Neural progenitor cell (in vitro differentiated cells): ENCODE results near the gene SREBF2. TPM values are rescaled to one million over a fixed set of nuclear protein-coding genes. Genes with fewer than 3 reads are reported as not detected.

Experiments
- DNase-seq: peaks from one replicate; pipeline ENCODE4 v3.0.0-alpha.2; 2016; ENCODE audit warnings: low spot score
- H2AFZ ChIP-seq: fragments of 200-600 bp; sonication (generic); replicated peaks from 2 replicates; pipeline ENCODE4 v1.6.1; 2016; ENCODE audit warnings: antibody characterized with exemption
- H3F3A ChIP-seq: fragments of 200-600 bp; sonication (generic); 2 replicates; pipeline ENCODE4 v1.6.1; 2016; ENCODE audit warnings: antibody characterized with exemption, low read depth
- H3K27ac ChIP-seq: fragments of 200-600 bp; sonication (generic); 2 replicates; pipeline ENCODE4 v1.5.1; 2016; ENCODE audit warnings: mild to moderate bottlenecking
- H3K27me3 ChIP-seq: fragments of 200-600 bp; sonication (generic); 2 replicates; pipeline ENCODE4 v1.6.1; 2016; ENCODE audit warnings: mild to moderate bottlenecking, moderate library complexity
- H3K36me3 ChIP-seq: fragments of 200-600 bp; sonication (generic); 2 replicates; pipeline ENCODE4 v1.5.1; 2016
- H3K4me1 ChIP-seq: fragments of 200-600 bp; sonication (generic); 2 replicates; pipeline ENCODE4 v1.6.1; 2016; ENCODE audit warnings: mixed run types
- H3K4me2 ChIP-seq: fragments of 200-600 bp; sonication (generic); 2 replicates; pipeline ENCODE4 v1.6.1; 2016
- H3K4me3 ChIP-seq: fragments of 200-600 bp; sonication (generic); 2 replicates; pipeline ENCODE4 v1.5.1; 2016
- H3K79me2 ChIP-seq: fragments of 200-600 bp; sonication (generic); 2 replicates; pipeline ENCODE4 v1.6.1; 2016; ENCODE audit warnings: low read depth
- H3K9ac ChIP-seq: fragments of 200-600 bp; sonication (generic); 2 replicates; pipeline ENCODE4 v1.6.1; 2016
- H3K9me3 ChIP-seq: fragments of 200-600 bp; sonication (generic); 2 replicates; pipeline ENCODE4 v1.5.1; 2016; ENCODE audit warnings: low read depth
- H4K20me1 ChIP-seq: fragments of 200-600 bp; sonication (generic); 2 replicates; pipeline ENCODE4 v1.6.1; 2016; ENCODE audit warnings: low read depth
- H3K27ac Mint-ChIP-seq: 3 replicates; pipeline ENCODE4 v1.8.0; 2021; ENCODE audit warnings: mixed read lengths
- H3K27me3 Mint-ChIP-seq: 2 replicates; pipeline ENCODE4 v1.8.0; 2022; ENCODE audit warnings: low read depth, mild to moderate bottlenecking, inconsistent platforms, moderate library complexity, mixed read lengths; ENCODE audit not compliant: insufficient read depth
- H3K36me3 Mint-ChIP-seq: 3 replicates; pipeline ENCODE4 v1.8.0; 2021; ENCODE audit warnings: mixed read lengths
- H3K4me1 Mint-ChIP-seq: 3 replicates; pipeline ENCODE4 v1.8.0; 2021; ENCODE audit warnings: mixed read lengths
- H3K4me3 Mint-ChIP-seq: 3 replicates; pipeline ENCODE4 v1.8.0; 2021; ENCODE audit warnings: mild to moderate bottlenecking, moderate library complexity, mixed read lengths
- H3K9me3 Mint-ChIP-seq: 3 replicates; pipeline ENCODE4 v1.8.0; 2020; ENCODE audit warnings: mixed read lengths
- CTCF ChIP-seq: fragments of 200-600 bp; sonication (generic); IDR thresholded peaks from 2 replicates; pipeline ENCODE4 v1.5.1; 2017; ENCODE audit warnings: antibody characterized with exemption, mild to moderate bottlenecking
- EZH2 ChIP-seq: fragments of 200-600 bp; sonication (generic); IDR thresholded peaks from 2 replicates; pipeline ENCODE4 v1.6.1; 2017; ENCODE audit warnings: antibody characterized with exemption, mild to moderate bottlenecking, moderate library complexity
- EZH2phosphoT487 ChIP-seq: fragments of 200-600 bp; sonication (generic); IDR thresholded peaks from 2 replicates; pipeline ENCODE4 v1.6.1; 2017; ENCODE audit warnings: antibody characterized with exemption
- total RNA-seq: library from RNA; depleted of rRNA; stranded (reverse); fragments of >200 nt; gene quantifications from 2 replicates; pipeline ENCODE4 v1.2.3, GENCODE V29; 2015; ENCODE audit warnings: low replicate concordance

Gene SREBF2
- total RNA-seq, 1 donor from 2014 or later = 64.0 TPM

DNA sequence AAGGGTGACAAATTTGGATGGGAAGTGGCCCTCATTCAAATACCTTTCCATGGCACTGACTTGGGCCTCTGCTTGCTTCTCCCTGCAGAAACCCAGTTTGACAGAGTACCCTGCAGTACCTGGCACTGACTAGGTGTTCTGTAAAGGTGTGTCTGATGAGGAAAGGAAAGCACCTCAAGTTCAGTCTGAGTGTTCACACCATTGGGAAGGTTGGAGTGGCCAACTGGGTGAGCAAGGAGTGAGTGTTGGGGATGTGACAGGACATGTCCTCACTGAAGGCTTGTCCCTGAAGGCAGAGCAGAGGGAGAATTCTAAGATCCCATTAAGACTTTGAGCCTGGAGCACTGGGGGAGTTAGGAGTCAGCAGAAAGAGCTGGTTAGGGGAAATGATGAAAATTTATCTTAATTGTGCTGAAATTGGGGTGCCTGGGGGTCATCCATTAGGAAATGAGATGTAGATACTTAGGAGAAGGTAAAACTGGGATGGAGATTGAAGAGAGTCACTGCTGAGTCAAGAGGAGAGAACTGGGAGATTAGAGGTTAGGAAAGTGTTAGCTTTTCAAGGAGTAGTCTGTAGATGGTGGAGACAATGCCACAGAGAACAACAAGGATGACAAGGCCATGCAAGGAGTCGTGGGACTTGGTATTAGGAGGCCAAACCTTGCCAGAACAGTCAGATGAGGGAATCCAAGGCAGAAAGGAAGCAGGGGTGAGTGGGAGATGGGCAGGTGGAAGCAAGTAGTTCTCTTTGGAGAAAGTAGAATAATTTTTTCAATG, 6.1 kb downstream of the SREBF2 start:
- peaks cover 15% of the 10 kb centered on the region for H3F3A ChIP-seq
- peaks cover 9% of the 10 kb centered on the region for H3K36me3 ChIP-seq
- H3K9me3 ChIP-seq = no peaks in the 10 kb centered on the region
- TF ChIP-seq CTCF (no peak), EZH2 (no peak), EZH2phosphoT487 (no peak)
- no peaks in the 10 kb centered on the region for H3K27me3 ChIP-seq
- no peak overlapping the region for H2AFZ ChIP-seq
- peaks cover 2% of the 10 kb centered on the region for H3K27me3 Mint-ChIP-seq
- peaks cover 21% of the 10 kb centered on the region for H3K4me1 ChIP-seq
- H3K9ac ChIP-seq = no peak overlapping the region
- H3K9me3 Mint-ChIP-seq = no peaks in the 10 kb centered on the region
- peaks cover 41% of the 10 kb centered on the region for H3K4me1 Mint-ChIP-seq
- H3K27ac Mint-ChIP-seq = no peak overlapping the region
- H3K36me3 Mint-ChIP-seq = peaks cover 57% of the 10 kb centered on the region
- no peak overlapping the region for H3K27ac ChIP-seq
- H3K4me3 Mint-ChIP-seq = no peak overlapping the region
- H3K79me2 ChIP-seq = peaks cover 100% of the 10 kb centered on the region
- DNase-seq = no peak
- H4K20me1 ChIP-seq = peaks cover 90% of the 10 kb centered on the region
- H3K4me3 ChIP-seq = no peak overlapping the region
- H3K4me2 ChIP-seq = no peak overlapping the region

GRCh38 chr22:41840216-41840615, 7.3 kb downstream of the SREBF2 start:
- no peaks in the 10 kb centered on the region for H3K27me3 ChIP-seq
- peaks cover 18% of the 10 kb centered on the region for H3F3A ChIP-seq
- H3K79me2 ChIP-seq = peaks cover 100% of the 10 kb centered on the region
- peaks cover 2% of the 10 kb centered on the region for H3K27me3 Mint-ChIP-seq
- H3K36me3 Mint-ChIP-seq = peaks cover 51% of the 10 kb centered on the region
- no peak overlapping the region for H3K4me2 ChIP-seq
- no peak overlapping the region for H3K4me3 ChIP-seq
- H3K9me3 ChIP-seq = no peaks in the 10 kb centered on the region
- H3K4me3 Mint-ChIP-seq = no peak overlapping the region
- H3K27ac ChIP-seq = peak overlapping the region; percentile 86
- no peak overlapping the region for H3K27ac Mint-ChIP-seq
- H4K20me1 ChIP-seq = peaks cover 92% of the 10 kb centered on the region
- peaks cover 23% of the 10 kb centered on the region for H3K4me1 ChIP-seq
- H3K4me1 Mint-ChIP-seq = peaks cover 47% of the 10 kb centered on the region
- no peak for DNase-seq
- H3K9me3 Mint-ChIP-seq = no peaks in the 10 kb centered on the region
- TF ChIP-seq EZH2 (no peak), EZH2phosphoT487 (no peak), CTCF (no peak)
- H3K36me3 ChIP-seq = peaks cover 9% of the 10 kb centered on the region
- no peak overlapping the region for H3K9ac ChIP-seq
- H2AFZ ChIP-seq = no peak overlapping the region

DNA sequence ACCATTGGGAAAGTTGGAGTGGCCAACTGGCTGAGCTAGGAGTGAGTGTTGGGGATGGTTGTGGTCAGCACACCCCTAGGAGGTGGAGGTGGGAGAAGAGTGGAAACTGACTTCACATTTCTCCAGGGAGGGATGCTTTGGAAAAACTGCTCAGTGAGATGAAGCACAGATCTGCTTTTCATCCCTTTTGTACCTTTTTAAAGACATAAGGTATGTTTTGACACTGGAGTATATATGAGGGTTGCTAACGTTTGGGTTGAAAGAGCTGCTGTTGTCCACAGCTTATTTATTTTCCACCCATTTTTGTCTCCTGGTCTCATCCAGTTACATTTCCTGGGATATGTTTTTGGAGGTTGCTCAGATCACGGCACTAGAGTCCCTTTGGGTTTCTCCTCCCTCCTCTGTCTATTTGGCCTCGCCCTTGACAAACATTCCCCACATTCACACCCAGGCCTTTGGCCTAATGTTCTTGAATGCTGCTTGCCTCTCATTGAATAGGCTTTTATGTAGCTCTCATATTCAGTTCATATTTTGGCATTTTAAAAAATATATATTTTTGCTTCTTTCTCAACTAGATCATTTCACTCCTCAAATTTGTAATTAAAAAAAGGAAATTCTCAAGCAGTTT, 8.3 kb downstream of the SREBF2 start:
- Mint-ChIP-seq H3K27ac (no peak overlapping the region), H3K4me1 (peaks cover 51% of the 10 kb centered on the region), H3K4me3 (no peak overlapping the region), H3K9me3 (no peaks in the 10 kb centered on the region), H3K27me3 (peaks cover 2% of the 10 kb centered on the region), H3K36me3 (peaks cover 50% of the 10 kb centered on the region)
- peaks cover 28% of the 10 kb centered on the region for H3F3A ChIP-seq
- DNase-seq = no peak
- H4K20me1 ChIP-seq = peaks cover 93% of the 10 kb centered on the region
- H3K79me2 ChIP-seq = peaks cover 100% of the 10 kb centered on the region
- no peak overlapping the region for H3K9ac ChIP-seq
- TF ChIP-seq EZH2phosphoT487 (no peak), EZH2 (no peak), CTCF (no peak)
- H3K4me3 ChIP-seq = no peak overlapping the region
- H3K27ac ChIP-seq = peak overlapping the region; percentile 86
- H2AFZ ChIP-seq = no peak overlapping the region
- peaks cover 3% of the 10 kb centered on the region for H3K36me3 ChIP-seq
- peaks cover 30% of the 10 kb centered on the region for H3K4me1 ChIP-seq
- H3K4me2 ChIP-seq = no peak overlapping the region
- no peaks in the 10 kb centered on the region for H3K27me3 ChIP-seq
- H3K9me3 ChIP-seq = no peaks in the 10 kb centered on the region
